Dendritic cell treated with granulocyte-macrophage colony-stimulating factor and Interleukin-4, amounts not matched to agents 40 ng/mL and 50 ng/mL, for 4 days (primary cell): ENCODE data around the gene ARHGAP8.
"Not testable (repeated sequence)": the region's sequence is repeated elsewhere in the genome, so short reads cannot be mapped to it uniquely, and the experiment has no call there.

Source experiments
- H3K27ac Mint-ChIP-seq: one replicate; pipeline ENCODE4 v1.8.0; 2022; ENCODE audit warnings: mild to moderate bottlenecking, mixed read lengths
- H3K27me3 Mint-ChIP-seq: one replicate; pipeline ENCODE4 v1.8.0; 2022; ENCODE audit warnings: mild to moderate bottlenecking, mixed read lengths
- H3K36me3 Mint-ChIP-seq: one replicate; pipeline ENCODE4 v1.8.0; 2022; ENCODE audit warnings: low read depth, mixed read lengths
- H3K4me1 Mint-ChIP-seq: one replicate; pipeline ENCODE4 v1.8.0; 2022; ENCODE audit warnings: low read depth, mixed read lengths
- H3K4me3 Mint-ChIP-seq: one replicate; pipeline ENCODE4 v1.8.0; 2022; ENCODE audit warnings: mild to moderate bottlenecking, moderate library complexity, mixed read lengths
- H3K9me3 Mint-ChIP-seq: one replicate; pipeline ENCODE4 v1.8.0; 2022; ENCODE audit warnings: mixed read lengths
- intact Hi-C: fragments of 100-400 bp; cut with micrococcal nuclease; formaldehyde crosslinking; loops from one replicate; pipeline ENCODE4 v1.15.0; 2022

ARHGAP8 gene

DNA sequence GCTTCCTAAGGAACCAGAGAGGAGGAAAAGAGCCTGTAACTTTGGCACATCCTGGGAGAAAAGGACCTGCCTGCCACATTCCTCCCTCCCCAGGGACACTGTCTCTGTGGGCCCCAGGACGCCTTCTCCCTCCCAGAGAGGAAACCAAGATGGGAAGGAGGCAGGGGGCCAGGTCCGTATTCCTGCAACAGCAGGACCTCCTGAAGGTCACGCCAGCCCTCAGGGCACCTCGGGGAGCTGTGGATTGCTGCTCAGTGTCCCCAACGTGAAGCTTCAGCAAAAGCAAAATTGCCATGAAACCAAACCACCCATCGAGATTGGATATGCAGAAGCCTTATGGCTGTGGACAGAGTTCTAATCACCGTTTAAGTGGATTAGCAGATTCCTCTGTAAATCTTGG lies 86.7 kb downstream of the ARHGAP8 start:
- Mint-ChIP-seq H3K27ac (no peak overlapping the region), H3K36me3 (no peaks in the 10 kb centered on the region), H3K4me1 (no peaks in the 10 kb centered on the region), H3K4me3 (no peak overlapping the region), H3K9me3 (peaks cover 12% of the 10 kb centered on the region), H3K27me3 (peaks cover 2% of the 10 kb centered on the region)
- intact Hi-C loops = no loop called here

DNA sequence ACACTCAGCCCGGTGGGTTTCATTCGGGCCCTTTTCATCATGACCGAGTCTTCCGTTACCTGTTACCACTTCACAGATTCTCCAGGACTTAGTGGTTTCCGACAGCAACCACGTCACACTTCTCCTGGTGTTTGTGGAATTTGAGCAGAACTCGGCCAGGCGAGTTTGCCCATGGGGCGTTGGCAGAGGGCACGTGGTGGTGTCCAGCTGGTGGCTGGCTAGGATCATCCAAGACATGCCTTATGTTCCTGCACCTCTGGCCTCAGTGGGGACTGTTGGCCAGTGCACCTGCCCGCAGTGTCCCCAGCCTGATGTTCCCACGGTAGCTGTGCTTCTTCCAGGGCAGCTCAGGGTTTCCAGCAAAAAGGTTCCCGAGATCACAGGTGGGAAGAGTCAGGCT lies 87.3 kb downstream of the ARHGAP8 start:
- Mint-ChIP-seq H3K4me1 (no peaks in the 10 kb centered on the region), H3K27ac (no peak overlapping the region), H3K4me3 (no peak overlapping the region), H3K36me3 (no peaks in the 10 kb centered on the region), H3K27me3 (peaks cover 2% of the 10 kb centered on the region), H3K9me3 (peaks cover 9% of the 10 kb centered on the region)
- intact Hi-C loops = no loop called here

DNA sequence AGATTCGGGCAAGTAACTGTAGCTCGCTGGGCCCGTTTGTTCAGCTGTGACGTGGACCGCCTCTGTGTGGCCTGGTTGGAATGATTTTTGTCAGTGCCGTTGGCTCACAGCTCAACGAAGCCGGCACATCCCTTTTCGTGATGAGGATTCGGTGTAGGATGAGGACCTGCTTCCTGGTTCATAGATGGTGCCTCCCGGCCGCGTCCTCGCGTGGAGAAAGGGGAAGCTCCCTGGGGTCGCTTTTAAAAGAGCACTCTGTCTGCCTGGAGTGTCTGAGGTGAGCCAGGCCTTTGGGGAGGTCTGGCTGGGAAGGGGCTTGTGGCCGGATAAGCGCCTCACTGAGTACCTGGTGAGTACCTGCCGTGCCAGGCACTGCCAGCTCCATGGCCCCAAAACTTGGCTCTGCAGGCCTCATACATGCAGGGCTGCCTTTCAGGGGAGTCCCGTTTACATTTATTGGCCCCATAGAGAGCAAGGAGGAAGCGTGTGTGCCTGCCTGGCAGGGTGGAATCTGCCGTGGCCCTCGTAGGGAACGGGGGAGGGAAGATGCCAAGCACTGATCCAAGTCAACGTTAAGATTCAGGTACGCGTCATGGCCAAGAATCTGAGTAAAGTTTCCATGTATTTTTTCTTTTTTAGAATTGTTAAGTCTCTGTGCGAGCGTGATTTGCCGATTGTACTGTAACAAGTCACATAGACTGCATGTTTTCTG lies 88.4 kb downstream of the ARHGAP8 start:
- intact Hi-C loops = no loop called here
- Mint-ChIP-seq H3K9me3 (peaks cover 10% of the 10 kb centered on the region), H3K4me3 (no peak overlapping the region), H3K27me3 (peaks cover 2% of the 10 kb centered on the region), H3K27ac (no peak overlapping the region), H3K4me1 (no peaks in the 10 kb centered on the region), H3K36me3 (no peaks in the 10 kb centered on the region)

DNA sequence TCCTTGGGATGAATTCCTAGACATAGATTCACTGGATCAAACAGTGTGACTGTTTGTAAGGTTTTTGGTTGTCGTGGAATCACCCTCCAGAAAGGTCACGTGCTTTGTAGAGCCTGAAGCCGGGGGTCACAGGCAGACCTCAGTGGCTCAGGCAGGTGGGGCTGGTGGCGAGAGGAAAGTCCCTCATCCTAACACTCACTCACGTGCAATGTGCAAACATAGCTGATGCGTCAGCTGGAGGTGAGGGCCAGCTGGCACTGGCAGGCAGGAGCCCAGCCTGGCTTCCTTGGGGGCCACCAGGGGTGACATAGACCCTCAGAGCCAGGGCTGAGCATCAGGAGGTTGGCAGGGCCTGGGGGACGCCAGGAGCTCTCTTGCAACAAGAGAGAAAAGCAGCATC lies 90.0 kb downstream of the ARHGAP8 start:
- no peak overlapping the region for H3K4me3 Mint-ChIP-seq
- intact Hi-C loops = no loop called here
- H3K9me3 Mint-ChIP-seq = peaks cover 10% of the 10 kb centered on the region
- no peaks in the 10 kb centered on the region for H3K36me3 Mint-ChIP-seq
- no peaks in the 10 kb centered on the region for H3K4me1 Mint-ChIP-seq
- H3K27ac Mint-ChIP-seq = no peak overlapping the region
- peaks cover 2% of the 10 kb centered on the region for H3K27me3 Mint-ChIP-seq

DNA sequence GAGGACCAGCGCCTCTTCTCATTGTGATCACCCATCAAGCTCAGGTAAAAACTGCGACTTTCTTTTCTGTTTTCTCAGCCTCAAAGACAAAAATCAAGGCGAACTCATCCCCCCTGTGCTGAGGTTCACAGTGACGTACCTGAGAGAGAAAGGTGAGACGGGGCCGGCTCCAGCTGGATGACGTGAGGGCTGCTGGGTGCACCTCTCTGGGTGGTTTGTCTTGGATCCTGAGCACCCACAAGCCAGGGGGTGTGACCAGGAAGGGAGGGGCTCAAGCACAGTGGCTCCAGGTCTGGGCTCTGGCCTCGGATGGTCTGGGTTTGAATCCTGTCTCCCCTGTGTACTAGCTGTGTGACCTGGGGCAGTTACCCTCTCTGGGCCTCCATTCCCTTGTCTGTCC lies 92.8 kb downstream of the ARHGAP8 start:
- Mint-ChIP-seq H3K27ac (no peak overlapping the region), H3K4me1 (no peaks in the 10 kb centered on the region), H3K27me3 (peaks cover 2% of the 10 kb centered on the region), H3K4me3 (no peak overlapping the region), H3K36me3 (no peaks in the 10 kb centered on the region), H3K9me3 (peaks cover 10% of the 10 kb centered on the region)
- intact Hi-C loops = no loop called here

DNA sequence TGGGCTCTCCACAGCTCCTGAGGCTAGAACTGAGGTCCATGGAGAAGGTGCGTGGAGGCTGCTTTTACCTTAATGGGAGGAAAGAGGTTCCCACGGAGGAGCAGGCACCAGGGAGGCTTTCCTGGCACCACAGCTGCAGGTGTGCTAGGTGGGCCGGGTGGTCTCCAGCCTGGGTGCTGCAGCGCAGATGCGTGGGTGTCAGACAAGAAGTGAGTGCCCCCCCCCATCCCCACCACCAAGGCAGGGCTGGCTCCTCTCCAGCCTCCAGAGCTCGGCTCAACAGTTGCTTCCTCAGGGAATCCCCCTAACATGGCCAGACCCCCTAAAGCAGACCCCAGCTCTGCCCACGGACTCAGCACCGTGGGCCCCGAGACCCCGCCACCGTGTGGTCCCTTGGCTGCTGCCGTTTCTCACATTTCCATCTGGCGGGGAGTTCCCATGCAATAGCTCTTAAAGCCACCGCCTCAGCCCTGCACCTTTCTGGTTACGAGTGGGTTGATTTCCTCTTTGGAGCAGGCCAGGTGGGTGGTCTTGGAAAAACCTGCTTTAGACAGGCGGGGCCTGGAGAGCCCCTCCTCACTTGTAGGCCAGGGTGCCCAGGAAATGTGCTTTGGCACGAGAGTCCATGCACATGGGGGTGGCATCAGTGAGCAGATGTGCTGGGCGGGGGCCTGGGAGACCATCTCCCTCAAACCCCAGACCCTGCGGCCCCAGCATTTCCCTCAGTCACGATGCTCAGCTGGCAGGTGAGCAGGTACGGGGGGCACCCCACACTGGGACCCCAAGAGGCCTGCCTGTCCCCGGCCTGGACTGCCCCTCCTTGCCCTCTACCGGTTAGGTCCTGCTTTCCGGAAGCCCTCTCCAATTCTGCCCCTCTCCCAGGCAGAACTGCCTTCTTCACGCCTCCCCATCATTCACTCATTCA lies 93.7 kb downstream of the ARHGAP8 start:
- Mint-ChIP-seq H3K27ac (no peak overlapping the region), H3K4me1 (no peaks in the 10 kb centered on the region), H3K9me3 (peaks cover 10% of the 10 kb centered on the region), H3K27me3 (no peaks in the 10 kb centered on the region), H3K36me3 (no peaks in the 10 kb centered on the region), H3K4me3 (no peak overlapping the region)
- intact Hi-C loops = no loop called here

DNA sequence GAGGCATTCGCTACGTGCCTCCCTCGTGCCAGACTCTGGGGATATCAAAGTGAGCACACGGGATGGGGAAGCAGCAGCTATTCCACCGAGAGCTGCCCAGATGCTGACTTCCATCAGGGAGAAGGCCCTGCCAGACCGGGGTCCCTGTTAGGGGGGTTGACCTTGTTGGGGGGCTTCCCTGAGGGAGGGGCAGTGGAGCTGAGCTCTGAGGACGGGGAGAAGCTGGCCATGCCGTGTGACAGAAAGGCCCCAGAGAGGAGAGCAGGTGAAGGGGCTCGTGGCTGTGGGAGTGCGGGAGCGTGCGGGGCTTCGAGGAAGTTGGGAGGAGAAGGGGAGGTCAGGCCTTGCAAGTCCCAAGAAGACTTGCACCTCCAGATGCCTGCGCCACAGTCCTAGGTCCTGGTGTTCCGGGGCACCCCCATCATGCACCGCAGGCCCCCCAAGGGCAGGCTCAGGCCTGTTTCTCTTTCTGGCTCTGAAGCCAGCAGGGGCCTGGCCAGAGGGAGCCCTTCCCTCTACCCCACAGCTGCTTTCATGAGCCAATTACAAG lies 94.4 kb downstream of the ARHGAP8 start:
- no peak overlapping the region for H3K27ac Mint-ChIP-seq
- intact Hi-C loops = no loop called here
- H3K4me3 Mint-ChIP-seq = no peak overlapping the region
- H3K9me3 Mint-ChIP-seq = peaks cover 10% of the 10 kb centered on the region
- no peaks in the 10 kb centered on the region for H3K27me3 Mint-ChIP-seq
- H3K36me3 Mint-ChIP-seq = no peaks in the 10 kb centered on the region
- H3K4me1 Mint-ChIP-seq = no peaks in the 10 kb centered on the region

DNA sequence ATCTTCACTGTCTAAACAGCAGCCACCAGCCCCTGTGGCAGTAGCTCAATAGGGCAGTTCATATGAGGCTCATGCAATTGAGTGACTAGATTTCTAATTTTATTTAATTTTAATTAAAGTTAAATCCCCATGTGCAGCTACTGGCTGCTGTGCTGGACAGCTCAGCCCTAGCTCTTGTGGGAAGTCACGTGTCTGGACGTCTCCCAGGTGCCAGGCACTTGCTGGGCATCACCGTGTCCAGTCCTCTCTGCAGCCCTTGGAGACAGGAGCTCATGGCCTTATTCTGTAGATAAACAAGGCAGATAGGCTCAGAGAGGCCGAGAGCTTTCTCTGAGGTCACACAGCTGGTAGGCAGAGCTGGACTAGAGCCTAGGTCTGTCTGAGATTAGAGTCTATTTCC lies 95.0 kb downstream of the ARHGAP8 start:
- no peak overlapping the region for H3K4me3 Mint-ChIP-seq
- no peak overlapping the region for H3K27ac Mint-ChIP-seq
- intact Hi-C loops = no loop called here
- H3K27me3 Mint-ChIP-seq = no peaks in the 10 kb centered on the region
- no peaks in the 10 kb centered on the region for H3K36me3 Mint-ChIP-seq
- peaks cover 10% of the 10 kb centered on the region for H3K9me3 Mint-ChIP-seq
- no peaks in the 10 kb centered on the region for H3K4me1 Mint-ChIP-seq

DNA sequence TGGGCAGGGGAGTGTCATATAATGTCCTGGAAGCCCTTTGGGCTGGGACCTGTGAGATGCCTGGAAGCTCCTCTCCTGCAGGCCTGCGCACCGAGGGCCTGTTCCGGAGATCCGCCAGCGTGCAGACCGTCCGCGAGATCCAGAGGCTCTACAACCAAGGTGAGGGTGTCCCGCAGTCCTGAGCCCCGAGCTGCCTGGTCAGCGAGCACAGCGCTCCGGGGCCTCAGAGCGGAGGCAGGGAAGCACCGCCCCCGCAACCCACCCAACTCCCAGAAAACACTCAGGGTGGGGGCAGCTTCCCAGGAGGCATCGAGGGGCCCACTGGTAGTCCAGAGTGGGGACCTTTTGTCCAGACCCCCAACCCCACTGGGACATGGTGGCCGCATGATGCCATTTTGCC lies 95.5 kb downstream of the ARHGAP8 start:
- no peaks in the 10 kb centered on the region for H3K27me3 Mint-ChIP-seq
- H3K4me1 Mint-ChIP-seq = no peaks in the 10 kb centered on the region
- intact Hi-C loops = no loop called here
- H3K4me3 Mint-ChIP-seq = no peak overlapping the region
- H3K27ac Mint-ChIP-seq = no peak overlapping the region
- H3K9me3 Mint-ChIP-seq = peaks cover 10% of the 10 kb centered on the region
- H3K36me3 Mint-ChIP-seq = no peaks in the 10 kb centered on the region

DNA sequence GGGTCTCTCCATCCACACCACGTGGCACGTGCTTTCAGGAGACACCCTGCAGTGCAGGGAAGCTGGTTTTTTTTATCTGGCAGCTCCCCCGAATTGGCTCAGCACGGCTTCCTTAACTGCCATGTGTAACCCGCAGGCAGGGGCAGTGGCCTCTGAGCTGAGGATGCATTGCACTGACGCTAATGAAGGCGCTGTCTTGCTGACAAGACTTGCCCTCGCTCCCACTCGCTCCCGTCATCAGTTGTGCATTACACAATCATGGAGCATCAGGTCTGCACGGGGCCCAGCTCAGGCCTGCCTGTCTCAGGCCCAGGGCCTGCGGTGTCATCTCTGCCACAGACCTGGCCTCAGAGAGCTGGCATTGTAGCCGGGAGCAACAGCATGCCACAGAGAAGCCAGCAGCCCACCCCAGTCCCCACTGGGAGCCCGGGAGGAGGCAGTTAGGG lies 95.9 kb downstream of the ARHGAP8 start:
- no peak overlapping the region for H3K4me3 Mint-ChIP-seq
- no peaks in the 10 kb centered on the region for H3K4me1 Mint-ChIP-seq
- no peak overlapping the region for H3K27ac Mint-ChIP-seq

DNA sequence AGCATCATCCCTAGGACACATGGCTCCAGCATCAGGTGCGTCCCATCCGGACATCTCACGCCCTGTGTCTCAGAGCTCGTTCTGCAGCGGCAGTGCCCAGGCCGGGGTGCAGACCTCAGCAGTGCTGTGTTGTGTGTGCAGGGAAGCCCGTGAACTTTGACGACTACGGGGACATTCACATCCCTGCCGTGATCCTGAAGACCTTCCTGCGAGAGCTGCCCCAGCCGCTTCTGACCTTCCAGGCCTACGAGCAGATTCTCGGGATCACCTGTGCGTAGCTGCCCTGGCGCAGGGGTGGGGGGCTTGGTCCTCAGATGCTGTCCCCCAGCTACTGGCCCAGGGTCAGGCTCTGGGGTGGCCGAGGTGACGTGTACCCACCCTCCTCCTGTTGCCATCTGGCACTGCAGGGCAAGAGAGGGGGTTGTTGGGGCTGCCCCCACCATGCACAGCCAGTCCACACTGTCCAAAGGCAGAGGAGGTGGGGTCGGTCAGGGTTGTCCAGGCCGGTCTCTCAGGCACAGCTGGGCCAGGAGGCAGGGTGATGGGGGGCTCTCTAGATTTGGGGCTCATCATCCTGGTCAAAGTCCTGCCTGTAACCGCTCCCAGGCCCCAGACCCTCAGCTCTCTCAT lies 96.5 kb downstream of the ARHGAP8 start:
- Mint-ChIP-seq H3K4me1 (no peaks in the 10 kb centered on the region), H3K9me3 (peaks cover 10% of the 10 kb centered on the region), H3K36me3 (no peaks in the 10 kb centered on the region), H3K27me3 (no peaks in the 10 kb centered on the region), H3K27ac (no peak overlapping the region), H3K4me3 (no peak overlapping the region)
- intact Hi-C loops = no loop called here

More for the DNA sequence above, 95.9 kb downstream of the ARHGAP8 start:
- H3K27me3 Mint-ChIP-seq = no peaks in the 10 kb centered on the region
- intact Hi-C loops = no loop called here
- H3K9me3 Mint-ChIP-seq = peaks cover 10% of the 10 kb centered on the region
- H3K36me3 Mint-ChIP-seq = no peaks in the 10 kb centered on the region

DNA sequence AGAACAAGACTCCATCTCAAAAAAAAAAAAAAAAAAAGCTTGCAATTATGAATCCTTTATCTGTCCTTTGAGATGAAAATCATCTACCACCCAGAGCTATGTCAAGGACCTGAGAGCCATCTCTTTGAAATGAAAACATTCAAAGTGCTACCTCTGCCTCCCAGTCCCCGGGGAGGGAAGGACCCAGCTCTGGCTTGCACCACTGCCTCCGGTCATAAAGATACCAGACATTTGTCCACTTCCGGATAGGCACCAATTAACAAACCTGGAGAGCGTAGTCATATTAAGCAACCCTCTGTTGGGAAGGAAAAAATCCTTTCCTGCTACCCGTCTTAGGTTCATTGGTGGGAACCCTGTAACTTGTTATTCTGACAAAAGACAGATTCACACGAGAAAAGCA lies 98.6 kb downstream of the ARHGAP8 start:
- no peaks in the 10 kb centered on the region for H3K36me3 Mint-ChIP-seq
- H3K4me3 Mint-ChIP-seq = no peak overlapping the region
- H3K4me1 Mint-ChIP-seq = no peaks in the 10 kb centered on the region
- no peaks in the 10 kb centered on the region for H3K27me3 Mint-ChIP-seq
- intact Hi-C loops = no loop called here
- H3K9me3 Mint-ChIP-seq = no peaks in the 10 kb centered on the region
- H3K27ac Mint-ChIP-seq = no peak overlapping the region

DNA sequence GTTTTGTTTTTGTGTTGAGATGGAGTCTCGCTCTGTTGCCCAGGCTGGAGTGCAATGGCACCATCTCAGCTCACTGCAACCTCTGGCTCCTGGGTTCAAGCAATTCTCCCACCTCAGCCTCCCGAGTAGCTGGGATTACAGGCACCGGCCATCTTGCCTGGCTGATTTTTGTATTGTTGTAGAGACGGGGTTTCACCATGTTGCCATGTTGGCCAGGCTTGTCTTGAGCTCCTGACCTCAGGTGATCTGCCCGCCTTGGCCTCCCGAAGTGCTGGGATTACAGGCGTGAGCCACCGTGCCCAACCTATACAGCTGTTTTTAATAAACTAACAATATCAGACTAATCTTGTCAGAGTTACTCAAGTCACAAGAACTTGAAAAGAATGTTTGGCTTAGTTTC lies 102.3 kb downstream of the ARHGAP8 start:
- intact Hi-C loops, H3K27ac Mint-ChIP-seq, H3K4me3 Mint-ChIP-seq, H3K4me1 Mint-ChIP-seq, H3K27me3 Mint-ChIP-seq, H3K9me3 Mint-ChIP-seq, H3K36me3 Mint-ChIP-seq: not testable (repeated sequence)

DNA sequence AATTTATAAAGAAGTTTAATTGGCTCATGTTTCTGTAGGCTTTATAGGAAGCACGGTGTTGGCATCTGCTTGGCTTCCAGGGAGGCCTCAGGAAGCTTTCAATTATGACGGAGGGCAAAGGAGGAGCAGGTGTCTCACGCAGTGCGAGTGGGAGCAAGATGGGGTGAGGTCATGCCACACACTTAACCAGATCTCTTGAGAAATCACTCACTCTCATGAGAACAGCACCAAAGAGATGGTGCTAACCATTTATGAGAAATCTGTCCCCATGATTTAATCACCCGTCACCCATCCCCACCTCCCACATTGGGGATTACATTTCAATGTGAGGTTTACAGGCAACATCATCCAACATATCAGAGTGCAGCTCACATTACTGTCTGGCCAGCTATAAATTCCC lies 103.5 kb downstream of the ARHGAP8 start:
- intact Hi-C loops = no loop called here
- Mint-ChIP-seq H3K27me3 (no peaks in the 10 kb centered on the region), H3K4me1 (no peaks in the 10 kb centered on the region), H3K36me3 (no peaks in the 10 kb centered on the region), H3K27ac (no peak overlapping the region), H3K4me3 (no peak overlapping the region), H3K9me3 (no peaks in the 10 kb centered on the region)
